H1 (cell line): Measurements from ENCODE around the gene ASGR1. TPM values are rescaled to one million over a fixed set of nuclear protein-coding genes. Genes with fewer than 3 reads are reported as not detected.

Source experiments
- CTCF ChIA-PET: fragments of 300-600 bp; sonication (Branson Sonifier 250); formaldehyde crosslinking; loops from one replicate; lab custom pipeline; 2021; ENCODE audit not compliant: partially characterized antibody; lab: Charles Lee
- POLR2A ChIA-PET: fragments of 300-600 bp; sonication (Branson Sonifier 250); formaldehyde crosslinking; loops from one replicate; lab custom pipeline; 2021; ENCODE audit warnings: inconsistent platforms; ENCODE audit not compliant: partially characterized antibody; lab: Charles Lee
- DNase-seq, 2 experiments: peaks; one replicate each; pipeline versions ENCODE4 v3.0.0 to v3.0.0-alpha.2; 2010 to 2022; ENCODE audit warnings: low spot score in 2 of 2, low read depth in 1 of 2, mixed read lengths in 1 of 2
- FAIRE-seq: peaks from 2 replicates; lab custom pipeline; 2011; peaks lifted over from hg19 to GRCh38; lab: Jason Lieb, UNC
- H2AFZ ChIP-seq: 2 replicates; pipeline ENCODE4 v1.8.1; 2012; ENCODE audit warnings: low read length, inconsistent platforms
- H2AK5ac ChIP-seq: 2 replicates; pipeline ENCODE4 v1.6.1; 2013; ENCODE audit warnings: low read depth, low read length
- H2BK120ac ChIP-seq: replicated peaks from 2 replicates; pipeline ENCODE3; 2013; ENCODE audit warnings: low read depth, low read length, inconsistent platforms
- H2BK12ac ChIP-seq: 2 replicates; pipeline ENCODE4 v1.6.1; 2013; ENCODE audit warnings: low read depth, low read length
- H2BK15ac ChIP-seq: 2 replicates; pipeline ENCODE4 v1.6.1; 2013; ENCODE audit warnings: low read length
- H2BK20ac ChIP-seq: 2 replicates; pipeline ENCODE4 v1.6.1; 2013; ENCODE audit warnings: low read length
- H2BK5ac ChIP-seq: 2 replicates; pipeline ENCODE4 v1.6.1; 2013; ENCODE audit warnings: low read depth, low read length
- H3K14ac ChIP-seq: 2 replicates; pipeline ENCODE4 v1.6.1; 2013; ENCODE audit warnings: inconsistent platforms; ENCODE audit not compliant: insufficient read length
- H3K18ac ChIP-seq: 2 replicates; pipeline ENCODE4 v1.6.1; 2013; ENCODE audit warnings: low read length; ENCODE audit errors: extremely low read depth
- H3K23ac ChIP-seq: 2 replicates; pipeline ENCODE4 v1.6.1; 2013; ENCODE audit warnings: inconsistent platforms; ENCODE audit not compliant: insufficient read length
- H3K23me2 ChIP-seq: 2 replicates; pipeline ENCODE4 v1.6.1; 2013; ENCODE audit warnings: low read depth, low read length
- H3K27ac ChIP-seq: 2 replicates; pipeline ENCODE4 v1.6.1; 2011; ENCODE audit warnings: low read depth, low read length, inconsistent platforms
- H3K27me3 ChIP-seq, 4 experiments: replicated peaks in 1 of 4; 1 replicate in 1 of 4; 2 replicates in 3 of 4; pipeline versions ENCODE4 v1.6.1 to v1.8.1; 2011 to 2013; ENCODE audit warnings: low read length in 3 of 4, mild to moderate bottlenecking in 3 of 4, inconsistent platforms in 2 of 4, mixed read lengths in 2 of 4, moderate library complexity in 1 of 4; ENCODE audit not compliant: control insufficient read depth in 3 of 4, insufficient read depth in 3 of 4; ENCODE audit errors: extremely low read depth in 1 of 4
- H3K36me3 ChIP-seq, 4 experiments: 2 replicates each; pipeline versions ENCODE4 v1.6.1 to v1.8.1; 2011 to 2013; ENCODE audit warnings: mild to moderate bottlenecking in 4 of 4, low read length in 3 of 4, moderate library complexity in 2 of 4, control low read depth in 1 of 4, inconsistent platforms in 1 of 4; ENCODE audit not compliant: insufficient read depth in 4 of 4, control insufficient read depth in 2 of 4
- H3K4ac ChIP-seq: replicated peaks from 2 replicates; pipeline ENCODE3; 2013; ENCODE audit warnings: low read length, low read depth, mixed read lengths, inconsistent platforms; ENCODE audit not compliant: insufficient read length
- H3K4me1 ChIP-seq, 4 experiments: replicated peaks in 1 of 4; 1 replicate in 1 of 4; 2 replicates in 3 of 4; pipeline versions ENCODE4 v1.6.1 to v1.8.1; 2011 to 2013; ENCODE audit warnings: low read length in 3 of 4, inconsistent platforms in 2 of 4, mixed read lengths in 1 of 4; ENCODE audit not compliant: insufficient read depth in 4 of 4, control insufficient read depth in 3 of 4
- H3K4me2 ChIP-seq, 2 experiments: 2 replicates each; pipeline versions ENCODE4 v1.6.1 to v1.8.1; 2011 to 2013; ENCODE audit warnings: low read depth in 2 of 2, low read length in 2 of 2, control low read depth in 1 of 2, inconsistent platforms in 1 of 2, mild to moderate bottlenecking in 1 of 2; ENCODE audit not compliant: insufficient read depth in 1 of 2
- H3K4me3 ChIP-seq, 4 experiments: fragments of 200-600, 300-600 bp in 1 of 4; sonication (generic), shearing (Covaris generic), sonication (Bioruptor Twin) in 1 of 4; 2 replicates each; pipeline versions ENCODE4 v1.5.1 to v1.8.1; 2011 to 2016; ENCODE audit warnings: low read length in 4 of 4, low read depth in 3 of 4, control low read depth in 2 of 4, inconsistent platforms in 2 of 4, mild to moderate bottlenecking in 2 of 4, mixed read lengths in 1 of 4, moderate library complexity in 1 of 4; ENCODE audit not compliant: insufficient read depth in 2 of 4; ENCODE audit errors: extremely low read depth in 1 of 4
- H3K56ac ChIP-seq: replicated peaks from 2 replicates; pipeline ENCODE3; 2013; ENCODE audit warnings: low read depth, mild to moderate bottlenecking, mixed read lengths, low read length, inconsistent platforms; ENCODE audit not compliant: insufficient read length
- H3K79me1 ChIP-seq: 2 replicates; pipeline ENCODE4 v1.6.1; 2013; ENCODE audit warnings: low read depth, low read length, control low read depth
- H3K79me2 ChIP-seq, 2 experiments: 2 replicates each; pipeline versions ENCODE4 v1.6.1 to v1.8.1; 2012 to 2013; ENCODE audit warnings: low read length in 2 of 2, mild to moderate bottlenecking in 2 of 2, inconsistent platforms in 1 of 2; ENCODE audit not compliant: insufficient read depth in 2 of 2, control insufficient read depth in 1 of 2
- H3K9ac ChIP-seq, 4 experiments: replicated peaks in 1 of 4; 1 replicate in 1 of 4; 2 replicates in 3 of 4; pipeline versions ENCODE4 v1.6.1 to v1.8.1; 2011 to 2013; ENCODE audit warnings: low read depth in 3 of 4, low read length in 3 of 4, control low read depth in 2 of 4, mild to moderate bottlenecking in 2 of 4, moderate library complexity in 2 of 4, inconsistent platforms in 1 of 4; ENCODE audit errors: extremely low read depth in 1 of 4
- H3K9me3 ChIP-seq, 2 experiments: 2 replicates each; pipeline versions ENCODE4 v1.6.1 to v1.8.1; 2012 to 2013; ENCODE audit warnings: mild to moderate bottlenecking in 2 of 2, moderate library complexity in 2 of 2, control low read depth in 1 of 2, inconsistent platforms in 1 of 2, low read depth in 1 of 2, low read length in 1 of 2, mixed read lengths in 1 of 2; ENCODE audit not compliant: insufficient read depth in 2 of 2
- H4K20me1 ChIP-seq, 2 experiments: replicated peaks in 1 of 2; 2 replicates each; pipeline versions ENCODE3 to v1.8.1; 2011 to 2013; ENCODE audit warnings: inconsistent platforms in 2 of 2, low read length in 2 of 2, mild to moderate bottlenecking in 1 of 2; ENCODE audit not compliant: insufficient read depth in 2 of 2, control insufficient read depth in 1 of 2
- H4K5ac ChIP-seq: 2 replicates; pipeline ENCODE4 v1.6.1; 2013; ENCODE audit warnings: low read length, low read depth, mixed read lengths, inconsistent platforms; ENCODE audit not compliant: insufficient read length
- H4K8ac ChIP-seq: 2 replicates; pipeline ENCODE4 v1.8.0; 2013; ENCODE audit warnings: mild to moderate bottlenecking, moderate library complexity, low read length, inconsistent platforms; ENCODE audit not compliant: insufficient read depth; ENCODE audit errors: extremely low read depth
- H4K91ac ChIP-seq: replicated peaks from 2 replicates; pipeline ENCODE3; 2013; ENCODE audit warnings: low read length, mixed read lengths, inconsistent platforms; ENCODE audit not compliant: insufficient read length
- CEBPB ChIP-seq: IDR thresholded peaks from 2 replicates; pipeline ENCODE4 v1.6.1; 2012; ENCODE audit warnings: low read depth, low read length
- CHD1 ChIP-seq: IDR thresholded peaks from 2 replicates; pipeline ENCODE4 v1.6.1; 2012; ENCODE audit warnings: low read depth, low read length, improper control_type of control experiment
- CHD2 ChIP-seq: IDR thresholded peaks from 2 replicates; pipeline ENCODE4 v1.6.1; 2012; ENCODE audit warnings: low read length, improper control_type of control experiment
- JUN ChIP-seq: IDR thresholded peaks from 2 replicates; pipeline ENCODE4 v1.6.1; 2011; ENCODE audit warnings: low read depth, mild to moderate bottlenecking, improper control_type of control experiment, low read length
- JUND ChIP-seq: IDR thresholded peaks from 2 replicates; pipeline ENCODE4 v1.6.1; 2011; ENCODE audit warnings: mild to moderate bottlenecking, improper control_type of control experiment, low read length
- RAD21 ChIP-seq, 2 experiments: IDR thresholded peaks in 1 of 2; conservative IDR thresholded peaks in 1 of 2; 2 replicates each; pipeline ENCODE4 v1.6.1; 2011; ENCODE audit warnings: low read depth in 2 of 2, low read length in 2 of 2, improper control_type of control experiment in 1 of 2, inconsistent platforms in 1 of 2, mild to moderate bottlenecking in 1 of 2, moderate library complexity in 1 of 2
- SIRT6 ChIP-seq: IDR thresholded peaks from one replicate; pipeline ENCODE4 v1.7.1; 2012; ENCODE audit warnings: low read length, inconsistent platforms
- SP2 ChIP-seq: IDR thresholded peaks from 2 replicates; pipeline ENCODE4 v1.6.1; 2012; ENCODE audit warnings: mild to moderate bottlenecking, low read length, inconsistent platforms
- SP4 ChIP-seq: IDR thresholded peaks from 2 replicates; pipeline ENCODE4 v1.6.1; 2012; ENCODE audit warnings: low read length, inconsistent platforms
- SRF ChIP-seq: IDR thresholded peaks from 2 replicates; pipeline ENCODE4 v1.6.1; 2011; ENCODE audit warnings: mild to moderate bottlenecking, low read depth, low read length, moderate library complexity
- SUZ12 ChIP-seq: fragments of 200-600 bp; sonication (generic); IDR thresholded peaks from 2 replicates; pipeline ENCODE4 v1.6.1; 2012; ENCODE audit warnings: mild to moderate bottlenecking, inconsistent platforms, low read length, moderate library complexity, mixed read lengths
- WGBS, 2 experiments: shearing (Covaris generic) in 1 of 2; methylation state at CpG; one replicate each; pipeline versions ENCODE4 v1.1.6 to v1.1.7; 2013 to 2015; ENCODE audit warnings: low lambda C conversion rate in 2 of 2, mixed read lengths in 2 of 2, inconsistent platforms in 1 of 2, low coverage in 1 of 2, missing lambda C conversion rate in 1 of 2; ENCODE audit not compliant: insufficient replicate concordance in 2 of 2, insufficient coverage in 1 of 2, insufficient read length in 1 of 2; ENCODE audit errors: extremely low coverage in 1 of 2, missing lambda C conversion rate in 1 of 2; 5-methylcytosine and 5-hydroxymethylcytosine counted together
- polyA plus RNA-seq, 7 experiments: library from polyadenylated mRNA; depleted of rRNA in 3 of 7; stranded (reverse) in 5 of 7; unstranded in 2 of 7; fragments of >200 nt in 5 of 7; fragments of 200-250 nt in 2 of 7; gene quantifications; 1 replicate in 5 of 7; 2 replicates in 1 of 7; 4 replicates in 1 of 7; pipeline versions ENCODE4 v1.2.1 to v1.2.3, GENCODE V29; 2011 to 2013; ENCODE audit warnings: missing spikeins in 2 of 7, mixed read lengths in 2 of 7
- total RNA-seq: library from RNA; stranded (reverse); fragmentation: NEBNext Ultra II Directional; extraction: Animal tissue kit (Norgen Biotek cat#: 25700); gene quantifications from 2 replicates; pipeline ENCODE4 v1.2.1, GENCODE V29; 2021
- TF ChIP-seq, protein P1 (sequence below), 3 experiments: IDR thresholded peaks; 1 replicate in 2 of 3; 2 replicates in 1 of 3; pipeline versions ENCODE4 v1.5.1 to v1.6.1; 2011; ENCODE audit warnings: low read length in 3 of 3, mild to moderate bottlenecking in 3 of 3, inconsistent platforms in 2 of 3, low read depth in 1 of 3, moderate library complexity in 1 of 3; ENCODE audit not compliant: insufficient read depth in 1 of 3; ENCODE audit errors: control extremely low read depth in 1 of 3

Gene ASGR1
- total and polyA plus RNA-seq, 2 of the 8 experiments (the other 6 are each of a cell fraction or from before 2014, with no cell fraction given) = 10.8 to 14.5 TPM

DNA sequence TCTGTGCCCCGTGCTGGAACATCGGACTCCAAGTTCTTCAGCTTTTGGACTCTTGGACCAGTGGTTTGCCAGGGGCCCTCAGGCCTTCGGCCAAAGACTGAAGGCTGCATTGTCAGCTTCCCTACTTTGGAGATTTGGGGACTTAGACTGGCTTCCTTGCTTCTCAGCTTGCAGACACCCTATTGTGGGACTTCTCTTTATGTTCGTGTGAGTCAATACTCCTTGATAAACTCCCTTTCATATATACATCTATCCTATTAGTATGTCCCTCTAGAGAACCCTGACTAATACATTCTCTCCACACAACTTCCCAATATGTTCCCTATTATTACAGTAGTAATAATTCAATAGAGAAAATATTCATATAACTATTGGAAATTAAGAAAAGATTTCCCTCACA lies 55.3 kb downstream of the ASGR1 start:
- no peak overlapping the region for H2AK5ac ChIP-seq
- no peak overlapping the region for H3K18ac ChIP-seq
- no peaks in the 10 kb centered on the region for H3K27me3 ChIP-seq
- H3K4ac ChIP-seq = no peak overlapping the region
- H3K27ac ChIP-seq = no peak overlapping the region
- H3K56ac ChIP-seq = no peak overlapping the region
- no peak overlapping the region for H3K9ac ChIP-seq
- no peak overlapping the region for H3K14ac ChIP-seq
- no peak overlapping the region for H2AFZ ChIP-seq
- H4K8ac ChIP-seq = no peak overlapping the region
- no peak overlapping the region for H2BK120ac ChIP-seq
- no peaks in the 10 kb centered on the region for H3K23me2 ChIP-seq
- H3K4me3 ChIP-seq = no peak overlapping the region
- no peak for FAIRE-seq
- no peaks in the 10 kb centered on the region for H3K9me3 ChIP-seq
- POLR2A ChIA-PET = interaction anchor here (1.0 kb wide), 1 partner anchor 9 kb away, joined by 4 read pairs; the partner anchor contains the start of gene ASGR2
- no peak overlapping the region for H2BK20ac ChIP-seq
- WGBS, 2 experiments = 96% methylated on average over 4 of the region's 4 CpGs; no CpG with 5 or more reads in 1 of the 2 experiments
- no peak for DNase-seq
- H3K4me2 ChIP-seq = no peak overlapping the region
- H3K23ac ChIP-seq = no peak overlapping the region
- CTCF ChIA-PET = interaction anchor here (1.6 to 9.2 kb wide), 2 partner anchors 11 to 41 kb away, joined by 4 to 48 read pairs; no protein-coding TSS in a partner anchor
- H2BK15ac ChIP-seq = no peak overlapping the region
- no peaks in the 10 kb centered on the region for H3K79me2 ChIP-seq
- H3K79me1 ChIP-seq = no peaks in the 10 kb centered on the region
- peaks cover 0 to 3% (median 0%) of the 10 kb centered on the region in 4 experiments; a peak in 1 of 7 replicates for H3K4me1 ChIP-seq
- H4K20me1 ChIP-seq = no peaks in the 10 kb centered on the region
- H4K91ac ChIP-seq = no peak overlapping the region
- no peak overlapping the region for H2BK12ac ChIP-seq
- no peak overlapping the region for H2BK5ac ChIP-seq
- no peaks in the 10 kb centered on the region for H3K36me3 ChIP-seq
- no peak overlapping the region for H4K5ac ChIP-seq
- TF ChIP-seq CHD2 (no peak), CEBPB (no peak), JUN (no peak), SRF (no peak), SP2 (no peak), SP4 (no peak), JUND (no peak), SUZ12 (no peak), SIRT6 (no peak), RAD21 (IDR thresholded peaks at IDR 0.05 in 1 of 2, conservative IDR thresholded peaks at IDR 0.05 in 1 of 2; ENCODE audit: low read depth in 2 of 2, low read length in 2 of 2) (no peak), CHD1 (no peak)
- TF ChIP-seq, protein P1, sequence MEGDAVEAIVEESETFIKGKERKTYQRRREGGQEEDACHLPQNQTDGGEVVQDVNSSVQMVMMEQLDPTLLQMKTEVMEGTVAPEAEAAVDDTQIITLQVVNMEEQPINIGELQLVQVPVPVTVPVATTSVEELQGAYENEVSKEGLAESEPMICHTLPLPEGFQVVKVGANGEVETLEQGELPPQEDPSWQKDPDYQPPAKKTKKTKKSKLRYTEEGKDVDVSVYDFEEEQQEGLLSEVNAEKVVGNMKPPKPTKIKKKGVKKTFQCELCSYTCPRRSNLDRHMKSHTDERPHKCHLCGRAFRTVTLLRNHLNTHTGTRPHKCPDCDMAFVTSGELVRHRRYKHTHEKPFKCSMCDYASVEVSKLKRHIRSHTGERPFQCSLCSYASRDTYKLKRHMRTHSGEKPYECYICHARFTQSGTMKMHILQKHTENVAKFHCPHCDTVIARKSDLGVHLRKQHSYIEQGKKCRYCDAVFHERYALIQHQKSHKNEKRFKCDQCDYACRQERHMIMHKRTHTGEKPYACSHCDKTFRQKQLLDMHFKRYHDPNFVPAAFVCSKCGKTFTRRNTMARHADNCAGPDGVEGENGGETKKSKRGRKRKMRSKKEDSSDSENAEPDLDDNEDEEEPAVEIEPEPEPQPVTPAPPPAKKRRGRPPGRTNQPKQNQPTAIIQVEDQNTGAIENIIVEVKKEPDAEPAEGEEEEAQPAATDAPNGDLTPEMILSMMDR (IDR thresholded peaks at IDR 0.05; ENCODE audit: control extremely low read depth in 1 of 3, insufficient read depth in 1 of 3, low read depth in 1 of 3, low read length in 3 of 3) = no peak
